ENCODE measurements around the gene NOC2L. TPM values are rescaled to one million over a fixed set of nuclear protein-coding genes. Genes with fewer than 3 reads are reported as not detected.

The NOC2L gene
- total and polyA plus RNA-seq, 9 of the 15 experiments (the other 6 are each of a cell fraction or from before 2014, with no cell fraction given): 4.0 to 410 (median 200) TPM

- H2AFZ ChIP-seq (ENCODE audit: low read depth, low read length): no peak overlapping the region
- H3K9ac ChIP-seq (ENCODE audit: insufficient read depth in 1 of 2, low read depth in 2 of 2, low read length in 2 of 2): peak overlapping the region in 1 of 2 experiments; percentile 43; a peak in 1 of 4 replicates
- H3K9me1 ChIP-seq (ENCODE audit: control insufficient read depth, insufficient read depth, low read length): no peaks in the 10 kb centered on the region
- WGBS (ENCODE audit: insufficient coverage, low coverage, missing lambda C conversion rate): 67% methylated on average over 46 of the region's 75 CpGs
- peaks cover 0 to 8% of the 10 kb centered on the region in 2 experiments; a peak in 1 of 5 replicates for H3K27me3 ChIP-seq (ENCODE audit: control insufficient read depth in 2 of 2, insufficient read depth in 2 of 2, low read length in 2 of 2)
- no peaks in the 10 kb centered on the region for H3K36me3 ChIP-seq (ENCODE audit: control insufficient read depth, insufficient read depth, low read length)
- no peak overlapping the region for H3K4me2 ChIP-seq (ENCODE audit: insufficient read depth, low read length)
- BruUV-seq (replicated peaks): TSS peak; percentile 33
- no peak overlapping the region for H3K27ac ChIP-seq (ENCODE audit: extremely low read depth, low read depth, low read length)
- H3K79me2 ChIP-seq (ENCODE audit: control insufficient read depth, insufficient read depth, low read length): peaks cover 16% of the 10 kb centered on the region; the same call in 2 of the 3 replicates
- in situ Hi-C loops (cut with MboI): no loop called here
- DNase-seq (ENCODE audit: extremely low read depth in 1 of 4, low spot score in 3 of 4) (peak in 2 of 4 experiments; percentile 26 to 49), FAIRE-seq (no peak), ATAC-seq (no peak)
- POLR2A ChIA-PET: interaction anchor here (0.7 to 1.9 kb wide), 6 partner anchors 14 to 205 kb away, joined by 3 to 8 read pairs (median 4); partner anchors contain the start of genes ISG15 and PERM1
- CTCF ChIA-PET (ENCODE audit: low intra/inter-chr PET ratio): no interaction called here
- H3K4me1 ChIP-seq (replicated peaks in 1 of 2; ENCODE audit: control insufficient read depth in 2 of 2, insufficient read depth in 2 of 2, low read length in 2 of 2): peaks cover 7 to 76% of the 10 kb centered on the region in 2 experiments; a peak in 4 of 5 replicates
- peak overlapping the region; percentile 52; the same call in 1 of the 2 replicates for H3K4me3 ChIP-seq
- H3K9me3 ChIP-seq (replicated peaks; ENCODE audit: control insufficient read depth, insufficient read depth, low read depth, low read length): no peaks in the 10 kb centered on the region
- peaks cover 11% of the 10 kb centered on the region; the same call in 1 of the 2 replicates for H4K20me1 ChIP-seq (replicated peaks; ENCODE audit: control insufficient read depth, insufficient read depth, low read length)
- intact Hi-C loops (cut with micrococcal nuclease): no loop called here
- TF ChIP-seq, protein P1, sequence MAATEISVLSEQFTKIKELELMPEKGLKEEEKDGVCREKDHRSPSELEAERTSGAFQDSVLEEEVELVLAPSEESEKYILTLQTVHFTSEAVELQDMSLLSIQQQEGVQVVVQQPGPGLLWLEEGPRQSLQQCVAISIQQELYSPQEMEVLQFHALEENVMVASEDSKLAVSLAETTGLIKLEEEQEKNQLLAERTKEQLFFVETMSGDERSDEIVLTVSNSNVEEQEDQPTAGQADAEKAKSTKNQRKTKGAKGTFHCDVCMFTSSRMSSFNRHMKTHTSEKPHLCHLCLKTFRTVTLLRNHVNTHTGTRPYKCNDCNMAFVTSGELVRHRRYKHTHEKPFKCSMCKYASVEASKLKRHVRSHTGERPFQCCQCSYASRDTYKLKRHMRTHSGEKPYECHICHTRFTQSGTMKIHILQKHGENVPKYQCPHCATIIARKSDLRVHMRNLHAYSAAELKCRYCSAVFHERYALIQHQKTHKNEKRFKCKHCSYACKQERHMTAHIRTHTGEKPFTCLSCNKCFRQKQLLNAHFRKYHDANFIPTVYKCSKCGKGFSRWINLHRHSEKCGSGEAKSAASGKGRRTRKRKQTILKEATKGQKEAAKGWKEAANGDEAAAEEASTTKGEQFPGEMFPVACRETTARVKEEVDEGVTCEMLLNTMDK (IDR thresholded peaks at IDR 0.05; ENCODE audit: borderline replicate concordance, insufficient read depth, low read depth, low read length, poor library complexity, severe bottlenecking): peak; percentile 30
- no peak for TF ChIP-seq TEAD4 (IDR thresholded peaks at IDR 0.05; ENCODE audit: low read length)
- TF ChIP-seq TEAD4 (CRISPR knock-in tag; IDR thresholded peaks at IDR 0.05; ENCODE audit: borderline replicate concordance): no peak
- TF ChIP-seq ZBTB1 (CRISPR knock-in tag; IDR thresholded peaks at IDR 0.05; ENCODE audit: borderline replicate concordance, low read depth): peak; percentile 83; the same call in 1 of the 2 replicates
- TF ChIP-seq PRPF4 (IDR thresholded peaks at IDR 0.05; ENCODE audit: insufficient read depth, low read depth, low read length, poor library complexity, severe bottlenecking): peak; percentile 18
- no peak for TF ChIP-seq NFXL1 (CRISPR knock-in tag; IDR thresholded peaks at IDR 0.05)
- TF ChIP-seq ZBTB7A (IDR thresholded peaks at IDR 0.05; ENCODE audit: borderline replicate concordance, control insufficient read depth, low read depth, low read length): peak; percentile 44
- peak; percentile 32 to 37; a peak in 1 of 4 replicates for TF ChIP-seq NRF1 (conservative IDR thresholded peaks at IDR 0.05 in 1 of 2, IDR thresholded peaks at IDR 0.05 in 1 of 2)
- TF ChIP-seq ZNF282 (CRISPR knock-in tag; IDR thresholded peaks at IDR 0.05): peak; percentile 30; the same call in 1 of the 2 replicates
- TF ChIP-seq EGR1 (conservative IDR thresholded peaks at IDR 0.05): 0 out of 2 replicates have a peak, but pooled peaks have one; percentile 16
- TF ChIP-seq NUFIP1 (IDR thresholded peaks at IDR 0.05; ENCODE audit: partially characterized antibody): no peak
- TF ChIP-seq CBX1 (IDR thresholded peaks at IDR 0.05; ENCODE audit: low read depth): no peak
- peak in 1 of 2 experiments; percentile 28 for TF ChIP-seq E2F6 (IDR thresholded peaks at IDR 0.05; ENCODE audit: borderline replicate concordance in 1 of 2, extremely low read depth in 1 of 2, insufficient read depth in 1 of 2, insufficient read length in 1 of 2, low read depth in 1 of 2, low read length in 1 of 2, poor library complexity in 1 of 2, severe bottlenecking in 1 of 2)
- TF ChIP-seq ZNF740 (CRISPR knock-in tag; IDR thresholded peaks at IDR 0.05): peak; percentile 87
- TF ChIP-seq ZNF740 (tag; IDR thresholded peaks at IDR 0.05): no peak
- no peak for TF ChIP-seq IFI16 (CRISPR knock-in tag; IDR thresholded peaks at IDR 0.05)
- TF ChIP-seq RBFOX2 (IDR thresholded peaks at IDR 0.05; ENCODE audit: low read depth, low read length): peak; percentile 54
These were observed 39.1 kb upstream of the NOC2L start for GRCh38 chr1:997993-998744.
